GM12878 (cell line): ENCODE results near the gene TXNRD3. TPM values are rescaled to one million over a fixed set of nuclear protein-coding genes. Genes with fewer than 3 reads are reported as not detected.

Experiments
- ATAC-seq: fragments of 200-7000 bp; cut with Tn5 transposase; 3 replicates; pipeline ENCODE4 v1.9.1; 2020; ENCODE audit warnings: mild to moderate bottlenecking, moderate library complexity
- BruUV-seq: library from RNA; stranded (reverse); fragments of 400-500 nt; replicated peaks from 2 replicates; lab custom pipeline; 2021; lab: Mats Ljungman, UMichigan
- CTCF ChIA-PET: fragments of 300-600 bp; sonication (Branson Sonifier 250); formaldehyde crosslinking; extraction: SDS; loops from one replicate; lab custom pipeline; 2021; ENCODE audit warnings: inconsistent platforms; lab: Yijun Ruan, JAX
- POLR2A ChIA-PET: fragments of 350-600 bp; formaldehyde crosslinking; extraction: SDS; loops from one replicate; lab custom pipeline; 2021; ENCODE audit warnings: inconsistent platforms; lab: Charles Lee
- RAD21 ChIA-PET: fragments of 300-600 bp; sonication (Branson Sonifier 250); formaldehyde crosslinking; loops from one replicate; lab custom pipeline; 2023; ENCODE audit warnings: antibody characterized with exemption; ENCODE audit not compliant: unreplicated experiment; lab: Charles Lee
- SMC1A ChIA-PET: fragments of 300-600 bp; sonication (Branson Sonifier 250); formaldehyde crosslinking; loops from one replicate; lab custom pipeline; 2023; ENCODE audit not compliant: unreplicated experiment, uncharacterized antibody; lab: Charles Lee
- DNase-seq: peaks from one replicate; pipeline ENCODE4 v3.0.0-alpha.2; 2011; ENCODE audit warnings: low read depth, low spot score
- FAIRE-seq: peaks from 3 replicates; lab custom pipeline; 2011; peaks lifted over from hg19 to GRCh38; lab: Jason Lieb, UNC
- H2AFZ ChIP-seq: 2 replicates; pipeline ENCODE4 v1.6.0; 2011; ENCODE audit warnings: low read depth, low read length, control low read depth; ENCODE audit not compliant: control insufficient read depth
- H3K27ac ChIP-seq: 2 replicates; pipeline ENCODE4 v1.5.1; 2011; ENCODE audit warnings: control low read depth; ENCODE audit not compliant: control insufficient read depth, insufficient read depth
- H3K27me3 ChIP-seq, 2 experiments: replicated peaks in 1 of 2; 2 replicates each; pipeline versions ENCODE4 v1.6.0 to v1.6.1; 2011; ENCODE audit warnings: low read length in 1 of 2; ENCODE audit not compliant: control insufficient read depth in 2 of 2, insufficient read depth in 2 of 2
- H3K36me3 ChIP-seq, 2 experiments: 2 replicates each; pipeline ENCODE4 v1.5.1; 2011; ENCODE audit warnings: low read length in 1 of 2; ENCODE audit not compliant: control insufficient read depth in 2 of 2, insufficient read depth in 2 of 2
- H3K4me1 ChIP-seq: 2 replicates; pipeline ENCODE4 v1.6.1; 2011; ENCODE audit warnings: mild to moderate bottlenecking, low read length, moderate library complexity, mixed read lengths; ENCODE audit not compliant: control insufficient read depth, insufficient read depth
- H3K4me2 ChIP-seq: 2 replicates; pipeline ENCODE4 v1.6.0; 2011; ENCODE audit warnings: control low read depth; ENCODE audit not compliant: control insufficient read depth, insufficient read depth
- H3K4me3 ChIP-seq: fragments of 200-600 bp; sonication (generic); 2 replicates; pipeline ENCODE4 v1.5.1; 2016
- H3K79me2 ChIP-seq: 2 replicates; pipeline ENCODE4 v1.6.0; 2011; ENCODE audit warnings: low read length; ENCODE audit not compliant: control insufficient read depth, insufficient read depth
- H3K9ac ChIP-seq: 2 replicates; pipeline ENCODE4 v1.8.0; 2011; ENCODE audit warnings: low read length, control low read depth, mixed read lengths; ENCODE audit not compliant: control insufficient read depth, insufficient read depth
- H3K9me3 ChIP-seq: replicated peaks from 3 replicates; pipeline ENCODE4 v1.5.1; 2011; ENCODE audit warnings: mild to moderate bottlenecking, low read length; ENCODE audit not compliant: control insufficient read depth, insufficient read depth
- H4K20me1 ChIP-seq: 2 replicates; pipeline ENCODE4 v1.6.0; 2011; ENCODE audit not compliant: control insufficient read depth, insufficient read depth
- CREM ChIP-seq: IDR thresholded peaks from 2 replicates; pipeline ENCODE4 v1.6.1; 2014; ENCODE audit warnings: antibody characterized with exemption, low read depth
- FOXM1 ChIP-seq: IDR thresholded peaks from 2 replicates; pipeline ENCODE4 v1.6.1; 2012; ENCODE audit warnings: low read depth, mild to moderate bottlenecking, inconsistent platforms, low read length, moderate library complexity
- LARP7 ChIP-seq: fragments of 450-650 bp; IDR thresholded peaks from 2 replicates; pipeline ENCODE4 v1.6.1; 2017; ENCODE audit warnings: mild to moderate bottlenecking
- NFXL1 ChIP-seq: fragments of 450-650 bp; IDR thresholded peaks from 2 replicates; pipeline ENCODE4 v1.6.1; 2017; ENCODE audit warnings: antibody characterized with exemption, mild to moderate bottlenecking, borderline replicate concordance
- POLR2A ChIP-seq: IDR thresholded peaks from 2 replicates; pipeline ENCODE4 v1.6.1; 2011; ENCODE audit warnings: low read depth, mild to moderate bottlenecking, low read length
- RELA ChIP-seq: fragments of 450-650 bp; IDR thresholded peaks from 2 replicates; pipeline ENCODE4 v1.8.0; 2014; ENCODE audit warnings: borderline replicate concordance; ENCODE audit not compliant: partially characterized antibody
- RFX5 ChIP-seq: IDR thresholded peaks from 2 replicates; pipeline ENCODE4 v1.6.1; 2011; ENCODE audit warnings: low read depth, low read length, improper control_type of control experiment
- SREBF1 ChIP-seq: IDR thresholded peaks from 2 replicates; pipeline ENCODE4 v1.6.1; 2012; ENCODE audit warnings: mild to moderate bottlenecking, low read length
- SREBF2 ChIP-seq: IDR thresholded peaks from 2 replicates; pipeline ENCODE4 v1.6.1; 2012; ENCODE audit warnings: mild to moderate bottlenecking, low read length
- WGBS: methylation state at CpG from one replicate; pipeline ENCODE4 v1.1.6; 2016; ENCODE audit warnings: low lambda C conversion rate; ENCODE audit not compliant: insufficient replicate concordance, insufficient coverage; ENCODE audit errors: missing lambda C conversion rate; 5-methylcytosine and 5-hydroxymethylcytosine counted together
- in situ Hi-C: fragments of 300-500 bp; cut with MboI; formaldehyde crosslinking; loops from 9 replicates; pipeline ENCODE4 v1.14.3; 2018; ENCODE audit warnings: mixed read lengths
- intact Hi-C: fragments of 100-400 bp; cut with micrococcal nuclease; formaldehyde crosslinking; loops from one replicate; pipeline ENCODE4 v1.14.2; 2022; ENCODE audit not compliant: unreplicated experiment
- polyA plus RNA-seq, 11 experiments: library from polyadenylated mRNA; depleted of rRNA in 4 of 11; unstranded in 6 of 11; stranded (reverse) in 5 of 11; fragments of >200 nt; fragmentation: Nextera tagmentation in 4 of 11; fragmentation: Illumina TruSeq in 1 of 11; extraction: Ambion mirVana in 4 of 11; extraction: Trizol in 1 of 11; gene quantifications; 1 replicate in 1 of 11; 2 replicates in 10 of 11; pipeline versions ENCODE4 v1.2.1 to v1.2.3, GENCODE V29; 2011 to 2016; ENCODE audit warnings: inconsistent platforms in 2 of 11, missing spikeins in 2 of 11, low read depth in 1 of 11
- total RNA-seq, 4 experiments: library from RNA; depleted of rRNA in 3 of 4; stranded (reverse); fragments of >200 nt in 3 of 4; fragmentation: Illumina TruSeq in 1 of 4; extraction: Trizol in 1 of 4; gene quantifications; 2 replicates each; pipeline versions ENCODE4 v1.2.1 to v1.2.3, GENCODE V29; 2013 to 2021
- TF ChIP-seq, protein P1 (sequence below): fragments of 150-350 bp; IDR thresholded peaks from 2 replicates; pipeline ENCODE4 v1.6.1; 2014; ENCODE audit warnings: mild to moderate bottlenecking, low read depth, low read length

The TXNRD3 gene
- total and polyA plus RNA-seq, 10 of the 15 experiments (the other 5 are each of a cell fraction or from before 2014, with no cell fraction given), result not detected

DNA sequence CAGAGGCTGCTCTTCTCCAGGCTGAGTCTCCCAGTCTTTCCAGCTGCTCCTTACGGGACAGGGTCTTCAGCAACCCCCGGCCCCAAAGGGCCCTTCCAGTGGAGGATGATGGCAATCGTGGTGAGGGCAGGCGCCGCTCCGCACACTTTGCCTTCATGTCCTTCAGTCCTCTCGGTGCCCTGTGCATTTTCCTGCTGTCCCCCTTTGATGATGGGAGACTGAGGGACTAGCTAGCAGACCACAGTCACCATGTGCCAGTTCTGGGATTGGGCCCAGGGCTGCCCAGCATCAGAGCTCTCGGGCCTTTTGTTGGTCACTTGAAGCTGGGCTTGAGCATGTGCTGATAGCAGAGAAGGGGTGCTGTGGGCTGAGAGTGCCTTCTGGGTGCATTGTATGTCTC lies 8.8 kb upstream of the TXNRD3 start:
- no peak for ATAC-seq
- POLR2A ChIA-PET, result no interaction called here
- no peaks in the 10 kb centered on the region; the same call in 2 of the 3 replicates for H3K9me3 ChIP-seq
- no peak overlapping the region for H3K27ac ChIP-seq
- no peak for DNase-seq
- no peaks in the 10 kb centered on the region for H3K79me2 ChIP-seq
- 58% methylated on average over 8 of the region's 8 CpGs for WGBS
- BruUV-seq, result no TSS peak
- H4K20me1 ChIP-seq, result no peaks in the 10 kb centered on the region
- TF ChIP-seq CREM (no peak), POLR2A (no peak), RELA (no peak), SREBF2 (no peak), SREBF1 (no peak), NFXL1 (no peak), RFX5 (no peak), FOXM1 (no peak), LARP7 (no peak)
- TF ChIP-seq, protein P1, sequence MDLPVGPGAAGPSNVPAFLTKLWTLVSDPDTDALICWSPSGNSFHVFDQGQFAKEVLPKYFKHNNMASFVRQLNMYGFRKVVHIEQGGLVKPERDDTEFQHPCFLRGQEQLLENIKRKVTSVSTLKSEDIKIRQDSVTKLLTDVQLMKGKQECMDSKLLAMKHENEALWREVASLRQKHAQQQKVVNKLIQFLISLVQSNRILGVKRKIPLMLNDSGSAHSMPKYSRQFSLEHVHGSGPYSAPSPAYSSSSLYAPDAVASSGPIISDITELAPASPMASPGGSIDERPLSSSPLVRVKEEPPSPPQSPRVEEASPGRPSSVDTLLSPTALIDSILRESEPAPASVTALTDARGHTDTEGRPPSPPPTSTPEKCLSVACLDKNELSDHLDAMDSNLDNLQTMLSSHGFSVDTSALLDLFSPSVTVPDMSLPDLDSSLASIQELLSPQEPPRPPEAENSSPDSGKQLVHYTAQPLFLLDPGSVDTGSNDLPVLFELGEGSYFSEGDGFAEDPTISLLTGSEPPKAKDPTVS, result no peak
- TF ChIP-seq, all 136 proteins: peak for 0
- Histone ChIP-seq H3K9ac (no peak overlapping the region), H3K27me3 (no peaks in the 10 kb centered on the region; a peak in 1 of 4 replicates), H2AFZ (no peak overlapping the region), H3K4me1 (no peaks in the 10 kb centered on the region), H3K4me2 (no peak overlapping the region), H3K36me3 (no peaks in the 10 kb centered on the region), H3K4me3 (no peak overlapping the region)
- CTCF ChIA-PET, result no interaction called here
- intact Hi-C loops, result no loop called here
- no peak for FAIRE-seq
- RAD21 ChIA-PET, result no interaction called here
- in situ Hi-C loops, result no loop called here
- SMC1A ChIA-PET, result no interaction called here
